Eye (tissue), 1 donor: ENCODE results near the gene FOXS1.
"Not testable (repeated sequence)": the region's sequence is repeated elsewhere in the genome, so short reads cannot be mapped to it uniquely, and the experiment has no call there.

Experiments
- DNase-seq: peaks from one replicate; pipeline ENCODE4 v3.0.0-alpha.2; 2015

The FOXS1 gene

GRCh38 chr20:31820228-31820627, 25.2 kb downstream of the FOXS1 start:
- no peak for DNase-seq

- DNase-seq: peak; percentile 35
Observed at GRCh38 chr20:31819083-31819784, 26.2 kb downstream of the FOXS1 start, which contains the start of gene MYLK2. TSS of gene MYLK2 (plus strand) at chr20:31819356. CDS start at chr20:31819581, 225 bp downstream.

- DNase-seq: no peak
Observed at GRCh38 chr20:31818376-31818908, 27.0 kb downstream of the FOXS1 start.

- no peak for DNase-seq
Observed at GRCh38 chr20:31817461-31817860, 27.9 kb downstream of the FOXS1 start.

- no peak for DNase-seq
Observed at GRCh38 chr20:31816221-31816620, 29.2 kb downstream of the FOXS1 start.

GRCh38 chr20:31815408-31816188, 29.8 kb downstream of the FOXS1 start:
- peak; percentile 60 for DNase-seq

DNA sequence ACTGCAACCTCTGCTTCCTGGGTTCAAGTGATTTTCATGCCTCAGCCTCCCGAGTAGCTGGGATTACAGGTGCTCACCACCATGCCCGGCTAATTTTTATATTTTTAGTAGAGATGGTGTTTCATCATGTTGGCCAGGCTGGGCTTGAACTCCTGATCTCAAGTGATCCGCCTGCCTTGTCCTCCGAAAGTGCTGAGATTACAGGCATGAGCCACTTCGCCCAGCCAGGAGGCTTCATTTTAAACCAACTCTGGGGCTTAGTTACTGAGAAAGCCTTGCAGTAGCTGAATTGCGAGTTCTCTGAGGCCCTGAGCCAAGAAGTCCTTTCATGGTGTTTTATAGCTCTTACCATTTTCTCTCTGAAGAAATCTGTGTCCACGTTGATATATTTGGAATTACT, 31.3 kb downstream of the FOXS1 start:
- DNase-seq: not testable (repeated sequence)

- no peak for DNase-seq
Observed at GRCh38 chr20:31813611-31814010, 31.8 kb downstream of the FOXS1 start.

GRCh38 chr20:31811796-31812728, 33.3 kb downstream of the FOXS1 start:
- DNase-seq: peak; percentile 50

- DNase-seq: no peak
Observed at GRCh38 chr20:31811198-31811597, 34.2 kb downstream of the FOXS1 start.

DNA sequence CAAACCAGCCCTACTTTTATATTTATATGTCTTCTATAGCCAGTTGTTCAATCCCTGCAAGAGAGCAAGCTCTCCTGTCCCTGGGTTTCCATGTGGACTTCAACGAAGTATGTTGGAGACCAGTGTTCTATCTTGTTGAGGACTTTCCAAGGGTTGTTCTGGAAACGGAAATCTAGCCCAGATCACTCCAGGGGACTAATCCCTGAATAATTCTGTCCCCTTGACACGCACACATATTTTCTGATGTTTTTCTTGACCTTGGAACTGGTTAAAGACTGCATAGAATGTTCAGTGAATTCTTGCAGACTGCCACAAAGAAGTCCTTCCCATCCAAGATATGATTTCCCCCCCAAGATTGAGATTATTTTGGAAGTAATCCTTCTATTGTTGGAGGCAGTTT, 35.7 kb downstream of the FOXS1 start:
- DNase-seq: no peak

GRCh38 chr20:31808481-31808880, 36.9 kb downstream of the FOXS1 start:
- no peak for DNase-seq

DNA sequence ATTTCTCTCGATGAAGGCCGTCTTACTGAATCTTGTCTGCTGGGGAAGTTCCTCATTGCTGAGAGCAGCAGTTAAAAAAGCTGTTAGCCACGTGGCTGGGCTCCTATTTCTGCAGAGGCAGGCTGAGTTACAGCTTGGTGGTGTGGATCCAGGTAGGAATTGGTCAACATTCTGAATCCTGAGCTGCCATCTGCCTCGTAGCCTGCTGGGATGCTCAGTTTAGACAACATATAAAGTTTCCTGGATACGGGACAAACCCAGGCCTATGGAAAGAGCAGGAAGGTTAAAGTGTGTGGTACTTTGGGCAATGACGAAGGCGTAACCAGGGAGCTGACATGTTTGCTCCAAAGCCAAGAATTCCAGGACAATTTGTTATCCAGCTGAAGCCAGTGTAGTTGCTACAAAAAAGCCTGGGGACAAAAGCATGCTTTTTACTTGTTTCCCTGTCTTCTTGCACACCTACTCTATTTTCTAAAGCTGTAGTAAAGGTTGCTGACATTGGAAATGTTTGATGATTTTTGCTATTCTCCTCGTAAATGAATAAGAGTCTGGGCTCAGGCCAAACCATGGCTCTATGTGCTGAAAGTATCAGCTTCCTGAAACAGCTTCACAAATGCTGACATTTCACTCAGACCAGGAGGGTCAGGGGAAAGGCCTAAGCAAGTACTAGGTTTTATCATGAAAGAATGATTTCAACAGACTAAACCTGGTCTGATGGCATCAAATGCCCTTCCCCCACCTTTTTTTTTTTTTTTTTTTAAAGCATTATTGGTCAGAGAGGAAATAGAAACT, 38.6 kb downstream of the FOXS1 start:
- no peak for DNase-seq

- DNase-seq: peak; percentile 37
Observed at GRCh38 chr20:31803552-31804291, 41.7 kb downstream of the FOXS1 start.

- no peak for DNase-seq
Observed at GRCh38 chr20:31801508-31801907, 43.9 kb downstream of the FOXS1 start.

- DNase-seq: no peak
Observed at GRCh38 chr20:31797364-31797763, 48.0 kb downstream of the FOXS1 start.
